Heart left ventricle (tissue), 13 donors: Measurements from ENCODE around the gene FGF9.

Experiments
- CTCF ChIP-seq, 12 donors: fragments of 200-600 bp; sonication (generic) in 4 of 12; IDR thresholded peaks; one replicate each; pipeline versions ENCODE4 v1.5.0 to v1.8.0; 2018 to 2022; ENCODE audit warnings: antibody characterized with exemption in 12 of 12, mild to moderate bottlenecking in 5 of 12
- POLR2A ChIP-seq, 2 donors: fragments of 450-650 bp; IDR thresholded peaks; one replicate each; pipeline ENCODE4 v1.6.1; 2017; ENCODE audit warnings: antibody characterized with exemption in 2 of 2, mild to moderate bottlenecking in 2 of 2, moderate library complexity in 2 of 2
- donor health status: ischemic (EF 13 %, LVEDD 7.1; RV severe dilation, severe dysfunction).
- donor health status: DM: no; HTN: yes; CAD: no.
- donor health status: DM: no; HTN: no; CAD: no.
- donor health status: ischemic (EF 25% LVEDD 6.9; RV normal size, moderate dysfunction).
- donor health status: ischemic (EF 25% LVEDD 5.7; RV mildly dilated, moderate dysfunction).
- donor health status: ischemic (EF 35%, LVEDD 5.7; RV mildly dilated, moderate dysfunction).
- donor health status: nonischemic (EF 11% LVEDD 7.7; RV severe dilation, severe dysfunction).
- donor health status: DM: yes; HTN: yes; CAD: no.
- donor health status: PGD.
- donor health status: ischemic (EF 29% LVEDD 5.4; RV normal size, mild dysfunction).
- donor health status: nonischemic (EF 23%, LVEDD 6.1; RV moderate dilation, normal function).

- TF ChIP-seq CTCF (IDR thresholded peaks at IDR 0.05), result no peak
- no peak for TF ChIP-seq POLR2A (IDR thresholded peaks at IDR 0.05)
Measured at GRCh38 chr13:21659087-21659486, 11.8 kb upstream of the FGF9 start.
